ENCODE measurements around the gene CRCP.
"Not testable (repeated sequence)": the region's sequence is repeated elsewhere in the genome, so short reads cannot be mapped to it uniquely, and the experiment has no call there.

CRCP gene

GRCh38 chr7:66162622-66163021 is 48.0 kb downstream of the CRCP start:
- no peak for DNase-seq

GRCh38 chr7:66163186-66163610 is 48.6 kb downstream of the CRCP start:
- no peak for DNase-seq

- DNase-seq, result no peak
Measured at GRCh38 chr7:66164356-66164755, 49.7 kb downstream of the CRCP start.

- DNase-seq, result no peak
Measured at GRCh38 chr7:66167773-66168387, 53.2 kb downstream of the CRCP start.

- DNase-seq, result no peak
Measured at GRCh38 chr7:66169616-66170015, 55.0 kb downstream of the CRCP start.

GRCh38 chr7:66170309-66171231 is 55.9 kb downstream of the CRCP start:
- no peak for DNase-seq

GRCh38 chr7:66172536-66173401 is 58.1 kb downstream of the CRCP start:
- not testable (repeated sequence) for DNase-seq

- DNase-seq, result no peak
Measured at GRCh38 chr7:66173856-66174255, 59.2 kb downstream of the CRCP start.

GRCh38 chr7:66175006-66175405 is 60.4 kb downstream of the CRCP start:
- not testable (repeated sequence) for DNase-seq

- no peak for DNase-seq
Measured at GRCh38 chr7:66176914-66177313, 62.3 kb downstream of the CRCP start.

GRCh38 chr7:66178258-66178657 is 63.6 kb downstream of the CRCP start:
- DNase-seq, result no peak

- no peak for DNase-seq
Measured at GRCh38 chr7:66181329-66181728, 66.7 kb downstream of the CRCP start.

- DNase-seq, result no peak
Measured at GRCh38 chr7:66181845-66182244, 67.2 kb downstream of the CRCP start.

GRCh38 chr7:66182920-66183319 is 68.3 kb downstream of the CRCP start:
- no peak for DNase-seq

GRCh38 chr7:66183700-66184099 is 69.1 kb downstream of the CRCP start:
- DNase-seq, result no peak

GRCh38 chr7:66185680-66186187 is 71.1 kb downstream of the CRCP start:
- no peak for DNase-seq

GRCh38 chr7:66186991-66187390 is 72.3 kb downstream of the CRCP start:
- no peak for DNase-seq

GRCh38 chr7:66187905-66188304 is 73.3 kb downstream of the CRCP start:
- no peak for DNase-seq

- DNase-seq, result no peak
Measured at GRCh38 chr7:66188645-66189044, 74.0 kb downstream of the CRCP start.

- no peak for DNase-seq
Measured at GRCh38 chr7:66189695-66190503, 75.3 kb downstream of the CRCP start.

- no peak for DNase-seq
Measured at GRCh38 chr7:66190504-66190857, 75.8 kb downstream of the CRCP start.

- no peak for DNase-seq
Measured at GRCh38 chr7:66193146-66193725, 78.6 kb downstream of the CRCP start.
